Vagina (tissue), 2 donors: Measurements from ENCODE around the gene TAS2R43.

Experiments used
- POLR2A ChIP-seq, 2 donors: fragments of 450-650 bp; IDR thresholded peaks; one replicate each; pipeline ENCODE4 v1.6.1; 2017; ENCODE audit warnings: antibody characterized with exemption in 2 of 2, mild to moderate bottlenecking in 2 of 2, moderate library complexity in 2 of 2
- TF ChIP-seq, protein P1 (sequence below), 3 experiments: fragments of 450-650 bp in 2 of 3; fragments of 200-600 bp in 1 of 3; sonication (generic) in 1 of 3; IDR thresholded peaks; one replicate each; pipeline ENCODE4 v1.5.1; 2017 to 2019; ENCODE audit warnings: antibody characterized with exemption in 3 of 3, mild to moderate bottlenecking in 2 of 3, moderate library complexity in 2 of 3

DNA sequence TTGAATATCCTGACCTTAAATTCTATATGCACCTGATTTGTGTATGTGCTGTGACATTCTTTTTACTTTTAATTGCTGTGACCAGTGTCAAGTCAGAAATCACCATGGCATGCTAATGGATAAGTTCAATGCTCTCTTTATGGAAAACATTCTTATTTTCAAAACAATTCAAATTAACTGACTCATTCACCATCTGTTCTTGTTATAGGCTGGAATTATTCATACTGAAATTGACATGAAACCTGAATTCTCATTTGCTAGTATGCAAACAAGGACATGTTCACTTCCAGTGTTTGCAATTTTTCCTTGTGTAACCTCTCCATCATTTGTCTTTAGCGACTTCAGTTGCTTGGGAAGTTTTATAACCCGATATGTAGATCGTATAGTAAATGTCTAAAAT is 42.2 kb upstream of the TAS2R43 start, which contains the start of gene TAS2R30:
- TF ChIP-seq, protein P1, sequence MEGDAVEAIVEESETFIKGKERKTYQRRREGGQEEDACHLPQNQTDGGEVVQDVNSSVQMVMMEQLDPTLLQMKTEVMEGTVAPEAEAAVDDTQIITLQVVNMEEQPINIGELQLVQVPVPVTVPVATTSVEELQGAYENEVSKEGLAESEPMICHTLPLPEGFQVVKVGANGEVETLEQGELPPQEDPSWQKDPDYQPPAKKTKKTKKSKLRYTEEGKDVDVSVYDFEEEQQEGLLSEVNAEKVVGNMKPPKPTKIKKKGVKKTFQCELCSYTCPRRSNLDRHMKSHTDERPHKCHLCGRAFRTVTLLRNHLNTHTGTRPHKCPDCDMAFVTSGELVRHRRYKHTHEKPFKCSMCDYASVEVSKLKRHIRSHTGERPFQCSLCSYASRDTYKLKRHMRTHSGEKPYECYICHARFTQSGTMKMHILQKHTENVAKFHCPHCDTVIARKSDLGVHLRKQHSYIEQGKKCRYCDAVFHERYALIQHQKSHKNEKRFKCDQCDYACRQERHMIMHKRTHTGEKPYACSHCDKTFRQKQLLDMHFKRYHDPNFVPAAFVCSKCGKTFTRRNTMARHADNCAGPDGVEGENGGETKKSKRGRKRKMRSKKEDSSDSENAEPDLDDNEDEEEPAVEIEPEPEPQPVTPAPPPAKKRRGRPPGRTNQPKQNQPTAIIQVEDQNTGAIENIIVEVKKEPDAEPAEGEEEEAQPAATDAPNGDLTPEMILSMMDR (IDR thresholded peaks at IDR 0.05): no peak
- no peak for TF ChIP-seq POLR2A (IDR thresholded peaks at IDR 0.05)
